Esophagus muscularis mucosa (tissue), 4 donors: ENCODE measurements around the gene SH2D1B.

Experiments
- CTCF ChIP-seq, 3 experiments: fragments of 200-600 bp in 2 of 3; fragments of 450-650 bp in 1 of 3; sonication (generic) in 2 of 3; IDR thresholded peaks; one replicate each; pipeline ENCODE4 v1.5.1; 2017 to 2019; ENCODE audit warnings: antibody characterized with exemption in 3 of 3, mild to moderate bottlenecking in 2 of 3, moderate library complexity in 1 of 3
- EP300 ChIP-seq: sonication (generic); formaldehyde crosslinking; IDR thresholded peaks from one replicate; pipeline ENCODE4 v1.6.1; 2017; ENCODE audit warnings: antibody characterized with exemption
- POLR2A ChIP-seq: fragments of 450-650 bp; IDR thresholded peaks from one replicate; pipeline ENCODE4 v1.6.1; 2017; ENCODE audit warnings: antibody characterized with exemption, moderate library complexity, mild to moderate bottlenecking, low read depth
- POLR2AphosphoS5 ChIP-seq, 2 donors: sonication (generic); formaldehyde crosslinking; IDR thresholded peaks; one replicate each; pipeline ENCODE4 v1.6.1; 2017; ENCODE audit warnings: antibody characterized with exemption in 2 of 2

- TF ChIP-seq CTCF (IDR thresholded peaks at IDR 0.05) (no peak), POLR2A (no peak), POLR2AphosphoS5 (IDR thresholded peaks at IDR 0.05) (no peak), EP300 (no peak)
These were observed 44.9 kb downstream of the SH2D1B start for GRCh38 chr1:162367073-162367472.
